ENCODE data around the gene MBD5.
"Not testable (repeated sequence)": the region's sequence is repeated elsewhere in the genome, so short reads cannot be mapped to it uniquely, and the experiment has no call there.

Gene MBD5

DNA sequence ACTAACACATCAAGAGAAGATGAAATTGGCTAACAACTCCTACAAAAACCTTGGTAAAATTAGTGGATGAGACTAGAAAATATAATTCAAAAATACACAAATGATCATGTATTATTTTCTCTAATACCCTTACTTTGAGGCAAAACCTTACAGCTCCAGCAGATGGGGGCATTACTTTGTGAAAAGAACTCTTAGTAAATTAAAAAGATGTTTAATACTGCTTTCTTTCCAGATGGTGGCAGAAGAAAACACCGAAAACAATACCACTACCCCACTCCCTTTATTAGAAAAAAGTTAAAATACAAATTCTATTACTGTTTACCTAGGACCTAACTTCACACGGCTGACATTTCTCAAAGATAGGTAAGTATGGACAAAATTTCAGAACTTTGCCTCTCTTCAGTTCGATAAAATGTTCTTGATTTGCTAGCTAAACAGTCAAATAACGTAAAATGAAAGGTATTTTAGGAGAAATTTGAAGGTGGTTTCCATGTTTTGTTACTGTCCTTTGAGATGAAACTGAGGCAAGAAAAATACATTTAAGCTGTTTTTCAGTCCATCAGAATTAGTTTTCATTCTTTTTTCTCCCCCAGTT is 31.0 kb upstream of the MBD5 start:
- ChIA-PET CTCF (interaction anchor here (0.9 kb wide), 1 partner anchor 518 kb away, joined by 3 read pairs; no protein-coding TSS in a partner anchor), POLR2A (no interaction called here)
- peak; percentile 32 for DNase-seq (ENCODE audit: extremely low spot score)
- no peak for TF ChIP-seq CTBP1 (IDR thresholded peaks at IDR 0.05; ENCODE audit: borderline replicate concordance)
- TF ChIP-seq, protein P1, sequence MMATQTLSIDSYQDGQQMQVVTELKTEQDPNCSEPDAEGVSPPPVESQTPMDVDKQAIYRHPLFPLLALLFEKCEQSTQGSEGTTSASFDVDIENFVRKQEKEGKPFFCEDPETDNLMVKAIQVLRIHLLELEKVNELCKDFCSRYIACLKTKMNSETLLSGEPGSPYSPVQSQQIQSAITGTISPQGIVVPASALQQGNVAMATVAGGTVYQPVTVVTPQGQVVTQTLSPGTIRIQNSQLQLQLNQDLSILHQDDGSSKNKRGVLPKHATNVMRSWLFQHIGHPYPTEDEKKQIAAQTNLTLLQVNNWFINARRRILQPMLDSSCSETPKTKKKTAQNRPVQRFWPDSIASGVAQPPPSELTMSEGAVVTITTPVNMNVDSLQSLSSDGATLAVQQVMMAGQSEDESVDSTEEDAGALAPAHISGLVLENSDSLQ (IDR thresholded peaks at IDR 0.05): no peak
- TF ChIP-seq HDGF (IDR thresholded peaks at IDR 0.05; ENCODE audit: borderline replicate concordance): no peak
- TF ChIP-seq FOXK2 (IDR thresholded peaks at IDR 0.05): no peak
- no peak for TF ChIP-seq BHLHE40 (IDR thresholded peaks at IDR 0.05; ENCODE audit: borderline replicate concordance)
- TF ChIP-seq ELF4 (IDR thresholded peaks at IDR 0.05): no peak
- TF ChIP-seq SP1 (IDR thresholded peaks at IDR 0.05): no peak
- no peak for TF ChIP-seq ARNT (IDR thresholded peaks at IDR 0.05)
- no peak for TF ChIP-seq FOXM1 (IDR thresholded peaks at IDR 0.05; ENCODE audit: borderline replicate concordance)
- TF ChIP-seq L3MBTL2 (conservative IDR thresholded peaks at IDR 0.05): no peak
- no peak for TF ChIP-seq ZNF384 (IDR thresholded peaks at IDR 0.05)
- no peak for TF ChIP-seq LEF1 (IDR thresholded peaks at IDR 0.05; ENCODE audit: borderline replicate concordance)
- no peak for TF ChIP-seq SUZ12 (IDR thresholded peaks at IDR 0.05)

DNA sequence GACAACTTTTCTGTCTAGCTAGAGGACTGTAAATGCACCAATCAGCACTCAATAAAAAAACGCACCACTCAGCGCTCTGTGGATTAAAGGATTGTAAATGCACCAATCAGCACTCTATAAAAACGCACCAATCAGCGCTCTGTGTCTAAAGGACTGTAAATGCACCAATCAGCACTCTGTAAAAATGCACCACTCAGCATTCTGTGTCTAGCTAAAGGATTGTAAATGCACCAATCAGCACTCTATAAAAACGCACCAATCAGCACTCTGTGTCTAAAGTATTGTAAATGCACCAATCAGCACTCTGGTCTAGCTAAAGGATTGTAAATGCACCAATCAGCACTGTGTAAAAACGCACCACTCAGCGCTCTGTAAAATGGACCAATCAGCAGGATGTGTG is 25.9 kb upstream of the MBD5 start:
- CTCF ChIA-PET; POLR2A ChIA-PET; DNase-seq (ENCODE audit: extremely low spot score): not testable (repeated sequence)

DNA sequence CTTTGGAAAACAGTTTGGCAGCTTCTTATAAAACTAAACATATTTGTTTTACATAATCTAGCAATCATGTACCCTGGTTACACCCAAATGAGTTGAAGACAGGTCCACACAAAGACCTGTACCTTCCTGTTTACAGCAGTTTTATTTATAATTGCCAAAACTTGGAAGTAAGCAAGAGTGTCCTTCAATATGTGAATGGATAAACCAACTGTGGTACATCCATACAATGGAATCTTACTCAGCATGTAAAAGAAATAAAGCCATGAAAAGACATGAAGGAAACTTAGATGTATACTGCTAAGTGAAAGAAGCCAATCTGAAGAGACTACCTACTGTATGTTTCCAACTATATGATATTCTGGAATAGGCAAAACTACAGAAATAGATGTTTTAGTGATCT is 24.1 kb upstream of the MBD5 start:
- TF ChIP-seq SUZ12 (IDR thresholded peaks at IDR 0.05): no peak
- TF ChIP-seq BHLHE40 (IDR thresholded peaks at IDR 0.05; ENCODE audit: borderline replicate concordance): no peak
- TF ChIP-seq HDGF (IDR thresholded peaks at IDR 0.05; ENCODE audit: borderline replicate concordance): no peak
- TF ChIP-seq ARNT (IDR thresholded peaks at IDR 0.05): no peak
- TF ChIP-seq TARDBP (IDR thresholded peaks at IDR 0.05): no peak
- no peak for TF ChIP-seq ZNF384 (IDR thresholded peaks at IDR 0.05)
- TF ChIP-seq SP1 (IDR thresholded peaks at IDR 0.05): no peak
- TF ChIP-seq FOXK2 (IDR thresholded peaks at IDR 0.05): no peak
- TF ChIP-seq L3MBTL2 (conservative IDR thresholded peaks at IDR 0.05): no peak
- no peak for TF ChIP-seq FOXA1 (IDR thresholded peaks at IDR 0.05)
- TF ChIP-seq, protein P1 (IDR thresholded peaks at IDR 0.05): no peak
- no peak for TF ChIP-seq CTBP1 (IDR thresholded peaks at IDR 0.05; ENCODE audit: borderline replicate concordance)
- TF ChIP-seq ELF4 (IDR thresholded peaks at IDR 0.05): no peak
- no peak for TF ChIP-seq FOXM1 (IDR thresholded peaks at IDR 0.05; ENCODE audit: borderline replicate concordance)
- ChIA-PET CTCF (no interaction called here), POLR2A (no interaction called here)
- DNase-seq (ENCODE audit: extremely low spot score): no peak

DNA sequence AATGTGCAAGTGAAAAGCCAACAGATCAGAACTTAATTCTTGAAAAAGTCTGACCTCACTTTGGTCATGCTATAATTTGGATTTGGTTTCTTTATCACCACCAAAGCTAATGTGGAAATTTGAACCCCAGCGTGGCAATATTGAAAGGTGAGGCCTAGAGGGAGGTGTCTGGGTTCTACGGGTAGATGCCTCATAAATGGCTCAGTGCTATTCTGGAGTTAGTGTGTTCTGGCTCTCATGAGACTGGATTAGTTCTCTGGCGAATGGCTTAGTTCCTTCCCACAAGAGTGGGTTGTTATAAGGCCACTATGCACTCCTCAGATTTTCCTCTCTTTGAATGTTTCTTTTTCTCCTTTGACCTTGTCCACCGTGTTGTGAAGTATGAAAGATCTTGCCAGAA is 22.7 kb upstream of the MBD5 start:
- CTCF ChIA-PET: no interaction called here
- no peak for DNase-seq (ENCODE audit: extremely low spot score)
- POLR2A ChIA-PET: no interaction called here
- TF ChIP-seq ELF4 (IDR thresholded peaks at IDR 0.05) (no peak), BHLHE40 (IDR thresholded peaks at IDR 0.05; ENCODE audit: borderline replicate concordance) (no peak), ZNF384 (IDR thresholded peaks at IDR 0.05) (no peak), HDGF (IDR thresholded peaks at IDR 0.05; ENCODE audit: borderline replicate concordance) (no peak), LEF1 (IDR thresholded peaks at IDR 0.05; ENCODE audit: borderline replicate concordance) (no peak), SUZ12 (IDR thresholded peaks at IDR 0.05) (no peak), ARNT (IDR thresholded peaks at IDR 0.05) (no peak), FOXA1 (IDR thresholded peaks at IDR 0.05) (no peak), L3MBTL2 (conservative IDR thresholded peaks at IDR 0.05) (no peak)

DNA sequence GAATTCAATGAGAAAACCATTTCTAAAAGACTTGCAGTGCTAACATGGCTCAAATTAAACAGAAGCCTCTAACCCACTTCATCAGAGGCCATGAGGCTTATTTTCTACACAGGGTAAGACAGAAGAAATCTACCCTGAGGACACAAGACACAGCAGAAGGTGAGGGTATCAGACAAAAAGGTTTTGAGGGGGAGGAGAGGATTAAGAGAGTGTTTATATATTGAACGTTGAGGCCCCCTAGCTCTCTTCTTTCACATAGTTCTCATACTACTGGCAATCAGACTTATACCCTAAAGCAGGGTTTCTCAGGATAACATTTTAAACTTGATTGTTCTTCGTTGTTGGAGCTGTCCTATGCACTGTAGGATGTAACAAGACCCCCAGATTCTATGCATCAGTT is 21.8 kb upstream of the MBD5 start:
- ChIA-PET POLR2A (no interaction called here), CTCF (no interaction called here)
- no peak for DNase-seq (ENCODE audit: extremely low spot score)
- TF ChIP-seq LEF1 (IDR thresholded peaks at IDR 0.05; ENCODE audit: borderline replicate concordance) (no peak), FOXK2 (IDR thresholded peaks at IDR 0.05) (no peak), BHLHE40 (IDR thresholded peaks at IDR 0.05; ENCODE audit: borderline replicate concordance) (no peak), CTBP1 (IDR thresholded peaks at IDR 0.05; ENCODE audit: borderline replicate concordance) (no peak)

DNA sequence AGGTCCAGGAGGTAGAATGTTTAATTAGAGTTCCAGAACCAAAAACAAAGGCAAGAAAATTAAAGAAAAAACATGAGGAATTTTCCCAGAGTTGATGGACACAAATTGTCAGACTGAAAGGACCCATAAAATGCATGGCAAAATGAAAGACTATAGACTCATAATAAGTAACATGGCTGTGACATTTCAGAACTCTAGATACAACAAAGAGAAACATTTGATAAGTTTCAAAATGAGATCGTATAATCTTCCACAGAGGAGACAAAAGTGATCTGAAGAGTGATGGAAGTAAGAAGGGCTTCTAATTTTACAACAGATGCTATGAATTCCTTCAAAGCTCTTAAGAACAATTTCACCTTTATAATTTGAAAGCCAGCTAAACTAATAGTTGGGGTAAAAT is 20.8 kb upstream of the MBD5 start:
- POLR2A ChIA-PET: no interaction called here
- TF ChIP-seq SUZ12 (IDR thresholded peaks at IDR 0.05): no peak
- no peak for TF ChIP-seq CTBP1 (IDR thresholded peaks at IDR 0.05; ENCODE audit: borderline replicate concordance)
- no peak for TF ChIP-seq TARDBP (IDR thresholded peaks at IDR 0.05)
- TF ChIP-seq, protein P1 (IDR thresholded peaks at IDR 0.05): no peak
- no peak for TF ChIP-seq FOXM1 (IDR thresholded peaks at IDR 0.05; ENCODE audit: borderline replicate concordance)
- no peak for TF ChIP-seq ZNF384 (IDR thresholded peaks at IDR 0.05)
- no peak for TF ChIP-seq L3MBTL2 (conservative IDR thresholded peaks at IDR 0.05)
- CTCF ChIA-PET: interaction anchor here (0.6 kb wide), 1 partner anchor 12 kb away, joined by 5 read pairs; no protein-coding TSS in a partner anchor
- DNase-seq (ENCODE audit: extremely low spot score): no peak

DNA sequence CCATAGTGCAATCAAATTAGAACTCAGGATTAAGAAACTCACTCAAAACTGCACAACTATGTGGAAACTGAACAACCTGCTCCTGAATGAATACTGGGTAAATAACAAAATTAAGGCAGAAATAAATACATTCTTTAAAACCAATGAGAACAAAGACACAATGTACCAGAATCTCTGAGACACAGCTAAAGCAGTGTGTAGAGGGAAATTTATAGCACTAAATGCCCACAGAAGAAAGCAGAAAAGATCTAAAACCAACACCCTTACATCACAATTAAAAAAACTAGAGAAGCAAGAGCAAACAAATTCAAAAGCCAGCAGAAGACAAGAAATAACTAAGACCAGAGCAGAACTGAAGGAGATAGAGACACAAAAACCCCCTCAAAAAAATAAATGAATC is 18.5 kb upstream of the MBD5 start:
- CTCF ChIA-PET; POLR2A ChIA-PET; DNase-seq (ENCODE audit: extremely low spot score): not testable (repeated sequence)
